Posterior cingulate gyrus (tissue), 11 donors: ENCODE data around the gene ZCCHC17.

Experiments used
- DNase-seq, 10 donors: peaks; one replicate each; pipeline versions ENCODE4 v3.0.0 to v3.0.0-alpha.2; 2020 to 2021; ENCODE audit warnings: mixed read lengths in 3 of 10
- intact Hi-C: fragments of 100-400 bp; cut with DNase I; formaldehyde crosslinking; loops from one replicate; pipeline ENCODE4 v1.15.1; 2023

The ZCCHC17 gene

GRCh38 chr1:31302709-31303441 is 6.0 kb downstream of the ZCCHC17 start:
- intact Hi-C loops = no loop called here
- no peak for DNase-seq

- no peak for DNase-seq
- intact Hi-C loops = no loop called here
Observed at GRCh38 chr1:31306278-31306677, 9.4 kb downstream of the ZCCHC17 start.

GRCh38 chr1:31308036-31308435 is 11.2 kb downstream of the ZCCHC17 start:
- DNase-seq = no peak

GRCh38 chr1:31310198-31310597 is 13.4 kb downstream of the ZCCHC17 start:
- DNase-seq = no peak

More at GRCh38 chr1:31308036-31308435, 11.2 kb downstream of the ZCCHC17 start:
- intact Hi-C loops = no loop called here

GRCh38 chr1:31315902-31316301 is 19.1 kb downstream of the ZCCHC17 start:
- no peak for DNase-seq
- intact Hi-C loops = no loop called here

More at GRCh38 chr1:31310198-31310597, 13.4 kb downstream of the ZCCHC17 start:
- intact Hi-C loops = no loop called here

- DNase-seq = no peak
- intact Hi-C loops = no loop called here
Observed at GRCh38 chr1:31318146-31318545, 21.3 kb downstream of the ZCCHC17 start.

- DNase-seq = no peak
- intact Hi-C loops = no loop called here
Observed at GRCh38 chr1:31324093-31324492, 27.3 kb downstream of the ZCCHC17 start.

- no peak for DNase-seq
- intact Hi-C loops = no loop called here
Observed at GRCh38 chr1:31324992-31325391, 28.2 kb downstream of the ZCCHC17 start.

GRCh38 chr1:31326461-31326860 is 29.6 kb downstream of the ZCCHC17 start:
- intact Hi-C loops = no loop called here
- no peak for DNase-seq

- intact Hi-C loops = no loop called here
- no peak for DNase-seq
Observed at GRCh38 chr1:31327381-31327780, 30.5 kb downstream of the ZCCHC17 start.

- DNase-seq = peak in 1 of 10 donors; percentile 11
- intact Hi-C loops = loop anchor here (1.0 kb wide), 1 partner anchor 151 kb away; no protein-coding TSS in a partner anchor
Observed at GRCh38 chr1:31335007-31335406, 38.2 kb downstream of the ZCCHC17 start.

- intact Hi-C loops = no loop called here
- DNase-seq = no peak
Observed at GRCh38 chr1:31336687-31337467, 40.0 kb downstream of the ZCCHC17 start.

GRCh38 chr1:31344503-31344902 is 47.7 kb downstream of the ZCCHC17 start:
- intact Hi-C loops = no loop called here
- DNase-seq = no peak

GRCh38 chr1:31345635-31346034 is 48.8 kb downstream of the ZCCHC17 start:
- no peak for DNase-seq
- intact Hi-C loops = no loop called here

- intact Hi-C loops = no loop called here
- no peak for DNase-seq
Observed at GRCh38 chr1:31346785-31347184, 50.0 kb downstream of the ZCCHC17 start.

- no peak for DNase-seq
- intact Hi-C loops = no loop called here
Observed at GRCh38 chr1:31348449-31348848, 51.6 kb downstream of the ZCCHC17 start.

GRCh38 chr1:31354283-31354682 is 57.5 kb downstream of the ZCCHC17 start:
- intact Hi-C loops = no loop called here
- DNase-seq = peak in 1 of 10 donors; percentile 27

GRCh38 chr1:31356427-31356826 is 59.6 kb downstream of the ZCCHC17 start:
- DNase-seq = no peak
- intact Hi-C loops = no loop called here

- intact Hi-C loops = no loop called here
- no peak for DNase-seq
Observed at GRCh38 chr1:31361607-31362006, 64.8 kb downstream of the ZCCHC17 start.

GRCh38 chr1:31362032-31362431 is 65.2 kb downstream of the ZCCHC17 start:
- intact Hi-C loops = no loop called here
- no peak for DNase-seq

GRCh38 chr1:31364561-31365250 is 67.9 kb downstream of the ZCCHC17 start:
- intact Hi-C loops = no loop called here
- DNase-seq = peak in 1 of 10 donors; percentile 54
